GM20000 (cell line): ENCODE measurements around the gene SLC25A25.

Source experiments
- DNase-seq: peaks from one replicate; pipeline ENCODE4 v3.0.0; 2012; ENCODE audit warnings: low spot score
- CTCF ChIP-seq: IDR thresholded peaks from 2 replicates; pipeline ENCODE4 v1.5.1; 2012; ENCODE audit warnings: mild to moderate bottlenecking, control low read depth; ENCODE audit errors: extremely low read depth, missing control alignments

Gene SLC25A25

GRCh38 chr9:128088253-128088945 lies 20.4 kb downstream of the SLC25A25 start:
- DNase-seq: no peak
- TF ChIP-seq CTCF: no peak

GRCh38 chr9:128089299-128089698 lies 21.3 kb downstream of the SLC25A25 start:
- TF ChIP-seq CTCF: no peak
- DNase-seq: no peak

DNA sequence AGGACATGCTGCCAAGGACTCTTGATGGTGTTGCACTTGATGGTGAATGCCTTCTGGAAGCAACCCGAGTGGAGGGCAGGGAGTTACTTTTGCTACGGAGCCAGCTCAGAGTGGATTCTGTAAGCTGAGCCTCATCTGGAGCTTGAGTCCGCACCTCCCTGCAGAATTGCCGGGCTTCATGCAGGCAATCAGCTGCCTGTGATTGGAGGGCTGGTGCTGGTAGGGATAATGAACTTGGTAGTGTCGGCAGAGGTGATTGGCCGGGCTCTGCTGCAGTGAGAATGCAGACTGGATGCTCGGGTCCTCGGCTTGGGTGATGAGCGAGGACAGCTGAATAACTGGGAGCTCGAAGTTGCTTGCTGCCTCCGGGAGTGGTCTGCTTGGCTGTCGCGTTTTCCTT lies 23.1 kb downstream of the SLC25A25 start:
- no peak for DNase-seq

GRCh38 chr9:128091571-128091970 lies 23.5 kb downstream of the SLC25A25 start:
- DNase-seq: no peak
- no peak for TF ChIP-seq CTCF

More for the DNA sequence above, 23.1 kb downstream of the SLC25A25 start:
- no peak for TF ChIP-seq CTCF

DNA sequence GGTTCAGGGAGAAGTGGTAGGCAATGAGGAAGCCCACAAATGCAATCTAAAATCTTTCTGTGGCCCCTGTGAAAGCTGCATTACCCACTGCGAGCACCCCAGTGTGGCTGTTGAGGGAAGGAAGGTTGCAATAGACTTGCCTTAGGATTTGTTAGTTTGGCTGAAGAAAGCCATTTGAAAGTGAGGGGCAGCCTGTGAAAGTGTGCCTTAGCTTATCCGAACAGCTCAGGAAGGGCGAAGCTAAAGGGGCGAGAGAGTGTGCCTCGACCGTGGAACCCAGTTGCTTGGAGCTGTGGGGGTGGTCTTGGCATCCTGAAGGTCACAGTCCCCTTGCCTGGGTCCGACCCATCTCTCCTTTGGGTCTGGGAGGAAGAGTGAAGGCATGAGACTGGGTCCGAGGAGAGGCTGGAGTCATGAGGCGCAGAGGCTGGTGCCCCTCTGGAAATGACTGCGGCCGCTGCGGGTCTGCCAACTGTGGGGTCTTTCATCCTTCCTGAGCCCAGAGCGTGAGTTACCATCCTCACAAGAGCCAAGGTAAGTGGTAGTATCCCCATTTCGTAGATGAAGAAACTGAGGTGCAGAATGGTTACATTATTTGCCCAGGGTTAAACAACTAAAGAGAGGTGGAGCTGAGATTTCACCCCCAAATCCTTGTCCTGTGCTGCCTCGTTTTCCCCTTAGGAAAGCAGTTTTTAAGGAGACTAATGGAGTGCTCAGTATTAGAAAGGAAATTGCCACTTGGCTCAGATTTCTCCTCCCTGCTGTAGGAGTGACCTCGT lies 24.4 kb downstream of the SLC25A25 start:
- no peak for TF ChIP-seq CTCF
- no peak for DNase-seq

DNA sequence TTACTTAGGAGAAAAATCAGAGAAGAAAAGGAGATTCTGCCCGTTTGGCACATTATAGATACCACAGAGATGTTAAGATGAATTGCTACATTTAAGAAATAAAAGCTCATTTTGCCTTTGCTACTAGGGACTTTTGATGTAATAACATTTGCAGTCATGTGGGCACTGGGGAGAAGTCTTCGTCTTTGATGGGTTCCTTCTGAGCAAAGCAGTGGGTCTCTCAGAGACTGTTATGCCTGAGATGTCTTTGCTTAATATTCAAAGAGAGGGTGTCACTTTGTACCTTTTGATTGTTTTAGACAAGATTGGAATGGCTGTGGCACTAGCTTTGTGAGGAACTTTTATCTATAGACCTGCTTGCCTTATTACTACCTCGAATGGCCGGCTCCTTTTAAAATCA lies 25.0 kb downstream of the SLC25A25 start:
- no peak for TF ChIP-seq CTCF
- DNase-seq: no peak

- TF ChIP-seq CTCF: no peak
Measured at GRCh38 chr9:128094166-128094949, 26.3 kb downstream of the SLC25A25 start.

More at GRCh38 chr9:128094166-128094949, 26.3 kb downstream of the SLC25A25 start:
- peak; percentile 89 for DNase-seq
